ENCODE data around the gene TGM4. TPM values are rescaled to one million over a fixed set of nuclear protein-coding genes. Genes with fewer than 3 reads are reported as not detected.

TGM4 gene
- total RNA-seq, 4 donors from 2014 or later = not detected

DNA sequence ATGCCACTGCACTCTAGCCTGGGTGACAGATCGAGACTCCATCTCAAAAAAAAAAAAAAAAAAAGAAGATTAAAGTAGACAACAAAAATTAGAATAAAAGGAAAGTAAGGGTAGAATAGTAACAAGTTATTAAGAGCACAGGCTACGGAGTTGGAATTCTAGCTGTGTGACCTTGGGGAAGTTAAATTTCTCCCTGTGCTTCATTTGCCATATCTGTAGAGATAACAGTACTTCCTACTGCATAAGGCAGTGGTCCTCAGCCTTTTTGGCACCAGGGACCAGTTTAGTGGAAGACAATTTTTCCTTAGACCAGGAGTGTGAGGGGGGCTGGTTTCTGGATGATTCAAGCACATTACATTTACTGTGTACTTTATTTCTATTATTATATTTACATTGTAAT is 41.4 kb upstream of the TGM4 start:
- H3K4me3 ChIP-seq = no peak overlapping the region
- no peak for DNase-seq
- no peak for TF ChIP-seq CTCF (IDR thresholded peaks at IDR 0.05)
- no peak for TF ChIP-seq POLR2A (IDR thresholded peaks at IDR 0.05)
- no peaks in the 10 kb centered on the region for H3K4me1 ChIP-seq
- no peak overlapping the region for H3K27ac ChIP-seq
- H3K36me3 ChIP-seq = no peaks in the 10 kb centered on the region
- no peaks in the 10 kb centered on the region for H3K27me3 ChIP-seq
- intact Hi-C loops (cut with DNase I; ENCODE audit: low total_unique reads) = no loop called here
- H3K9me3 ChIP-seq = no peaks in the 10 kb centered on the region

- H3K36me3 ChIP-seq = no peaks in the 10 kb centered on the region
- DNase-seq = no peak
- no peaks in the 10 kb centered on the region for H3K4me1 ChIP-seq
- H3K27me3 ChIP-seq = no peaks in the 10 kb centered on the region
- no peak for TF ChIP-seq POLR2A (IDR thresholded peaks at IDR 0.05)
- no peak for TF ChIP-seq CTCF (IDR thresholded peaks at IDR 0.05)
- intact Hi-C loops (cut with DNase I; ENCODE audit: low total_unique reads) = no loop called here
- H3K9me3 ChIP-seq = no peaks in the 10 kb centered on the region
- H3K4me3 ChIP-seq = no peak overlapping the region
- no peak overlapping the region for H3K27ac ChIP-seq
These were observed 41.0 kb upstream of the TGM4 start for GRCh38 chr3:44833394-44833793.

DNA sequence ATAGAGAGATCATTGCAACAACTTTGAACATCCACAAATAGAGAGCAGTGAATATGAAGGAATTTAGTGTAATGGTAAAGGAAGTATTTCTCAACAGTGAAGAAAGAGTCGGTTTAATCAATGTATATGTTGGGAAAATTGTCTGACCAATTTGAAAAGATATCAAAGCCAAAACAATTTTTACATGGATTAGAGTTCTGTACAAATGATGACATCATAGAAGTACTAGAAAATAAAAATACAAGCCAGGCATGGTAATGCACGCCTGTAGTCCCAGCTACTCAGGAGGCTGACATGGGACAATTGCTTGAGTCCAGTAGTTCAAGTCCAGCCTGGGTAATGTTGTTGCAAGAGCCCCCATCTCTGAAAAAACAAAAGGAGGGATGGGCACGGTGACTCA is 38.7 kb upstream of the TGM4 start:
- no peaks in the 10 kb centered on the region for H3K36me3 ChIP-seq
- no peaks in the 10 kb centered on the region for H3K4me1 ChIP-seq
- H3K9me3 ChIP-seq = no peaks in the 10 kb centered on the region
- no peak for DNase-seq
- H3K27me3 ChIP-seq = no peaks in the 10 kb centered on the region
- no peak for TF ChIP-seq CTCF (IDR thresholded peaks at IDR 0.05)
- no peak for TF ChIP-seq POLR2A (IDR thresholded peaks at IDR 0.05)
- no peak overlapping the region for H3K27ac ChIP-seq
- intact Hi-C loops (cut with DNase I; ENCODE audit: low total_unique reads) = no loop called here
- no peak overlapping the region for H3K4me3 ChIP-seq

GRCh38 chr3:44842376-44842775 is 32.0 kb upstream of the TGM4 start:
- H3K36me3 ChIP-seq = no peaks in the 10 kb centered on the region
- no peak for DNase-seq
- no peaks in the 10 kb centered on the region for H3K9me3 ChIP-seq

More at GRCh38 chr3:44842376-44842775, 32.0 kb upstream of the TGM4 start:
- TF ChIP-seq CTCF (IDR thresholded peaks at IDR 0.05) = no peak
- TF ChIP-seq POLR2A (IDR thresholded peaks at IDR 0.05) = no peak
- Histone ChIP-seq H3K4me1 (no peaks in the 10 kb centered on the region), H3K4me3 (no peak overlapping the region), H3K27me3 (no peaks in the 10 kb centered on the region), H3K27ac (no peak overlapping the region)
- intact Hi-C loops (cut with DNase I; ENCODE audit: low total_unique reads) = no loop called here

Data from uterus (tissue), 4 donors.